GM21825 (cell line): ENCODE results near the gene CAST.

ENCODE experiments used
- ATAC-seq: cut with Tn5 transposase; IDR thresholded peaks from one replicate; pipeline ENCODE4 v1.9.1; 2021; ENCODE audit warnings: mild to moderate bottlenecking, moderate library complexity; ENCODE audit not compliant: unreplicated experiment

Gene CAST

GRCh38 chr5:96706433-96707111 lies 44.4 kb downstream of the CAST start:
- ATAC-seq = no peak

- ATAC-seq = no peak
Observed at GRCh38 chr5:96708600-96708999, 46.4 kb downstream of the CAST start.

DNA sequence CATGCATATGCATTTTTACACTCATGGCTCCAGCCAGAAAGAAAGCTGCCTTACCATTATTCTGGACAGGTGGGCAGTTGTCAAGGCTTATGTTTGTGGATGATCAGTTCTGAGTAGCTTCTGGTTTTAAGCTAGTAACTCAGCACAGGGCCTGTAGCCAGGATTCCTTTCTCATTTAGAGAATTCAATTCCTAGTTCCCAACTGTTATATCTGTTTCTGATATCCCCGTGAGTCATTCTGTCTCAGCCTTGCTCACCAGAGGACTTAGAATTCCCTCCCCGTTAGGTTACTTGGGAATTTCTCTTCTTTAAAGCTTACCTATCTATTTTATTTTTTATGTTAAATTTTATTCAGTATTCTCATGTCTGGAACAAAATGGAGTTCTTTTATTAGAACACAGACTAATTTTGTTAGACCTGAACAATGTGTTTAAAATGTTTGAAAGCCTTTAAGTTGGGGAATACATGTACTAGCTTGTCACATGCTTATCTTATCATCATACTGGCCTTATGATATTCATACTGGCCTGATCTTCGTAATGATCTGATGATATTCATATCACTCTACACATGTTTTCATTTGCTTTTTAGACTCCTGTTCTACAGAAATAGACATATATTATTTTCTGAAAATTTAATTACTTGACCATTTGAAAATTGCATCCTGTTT lies 47.1 kb downstream of the CAST start:
- no peak for ATAC-seq

GRCh38 chr5:96712100-96712746 lies 50.0 kb downstream of the CAST start:
- no peak for ATAC-seq

GRCh38 chr5:96714450-96714849 lies 52.3 kb downstream of the CAST start:
- ATAC-seq = no peak

- ATAC-seq = no peak
Observed at GRCh38 chr5:96714951-96715451, 52.8 kb downstream of the CAST start.

DNA sequence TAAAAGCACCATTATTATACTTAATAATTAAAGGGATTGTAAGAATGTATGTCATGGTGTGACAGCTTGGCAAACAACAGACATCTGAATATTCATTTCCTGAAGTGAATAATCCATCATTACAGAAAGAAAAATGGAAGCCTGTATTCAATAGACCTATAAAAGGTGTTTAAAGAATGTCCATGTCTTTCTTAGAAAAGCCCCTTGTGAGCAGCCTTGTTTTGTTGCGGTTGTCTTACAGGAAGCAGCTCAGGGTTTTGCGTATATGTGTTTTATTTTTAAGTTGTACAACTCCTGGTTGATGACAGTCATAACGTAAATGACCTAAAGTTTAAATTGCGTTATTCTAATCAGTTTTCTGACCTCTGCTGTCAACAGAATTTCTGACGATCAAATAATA lies 53.8 kb downstream of the CAST start:
- no peak for ATAC-seq

GRCh38 chr5:96716716-96717115 lies 54.5 kb downstream of the CAST start:
- ATAC-seq = no peak

DNA sequence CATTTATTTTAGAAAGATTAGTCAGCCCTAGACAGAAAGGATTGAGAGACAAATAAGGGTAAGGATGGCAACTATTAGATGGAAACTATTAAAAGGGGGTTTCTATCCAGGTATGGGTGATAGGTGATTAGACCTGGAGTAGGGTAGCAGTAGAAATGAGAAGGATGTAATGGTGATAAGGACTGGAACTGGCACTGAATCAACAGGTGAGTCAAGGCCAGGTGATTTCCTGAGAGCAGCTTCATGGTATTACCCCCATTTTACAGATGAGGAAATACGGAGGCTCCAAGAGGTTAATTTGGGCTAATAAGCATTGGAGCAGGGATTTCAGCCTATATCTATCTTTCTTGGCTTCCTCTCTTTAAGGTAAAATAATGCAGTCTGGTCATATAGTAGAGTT lies 55.7 kb downstream of the CAST start:
- ATAC-seq = no peak

GRCh38 chr5:96718635-96719077 lies 56.5 kb downstream of the CAST start:
- no peak for ATAC-seq

- no peak for ATAC-seq
Observed at GRCh38 chr5:96720408-96720807, 58.2 kb downstream of the CAST start.

DNA sequence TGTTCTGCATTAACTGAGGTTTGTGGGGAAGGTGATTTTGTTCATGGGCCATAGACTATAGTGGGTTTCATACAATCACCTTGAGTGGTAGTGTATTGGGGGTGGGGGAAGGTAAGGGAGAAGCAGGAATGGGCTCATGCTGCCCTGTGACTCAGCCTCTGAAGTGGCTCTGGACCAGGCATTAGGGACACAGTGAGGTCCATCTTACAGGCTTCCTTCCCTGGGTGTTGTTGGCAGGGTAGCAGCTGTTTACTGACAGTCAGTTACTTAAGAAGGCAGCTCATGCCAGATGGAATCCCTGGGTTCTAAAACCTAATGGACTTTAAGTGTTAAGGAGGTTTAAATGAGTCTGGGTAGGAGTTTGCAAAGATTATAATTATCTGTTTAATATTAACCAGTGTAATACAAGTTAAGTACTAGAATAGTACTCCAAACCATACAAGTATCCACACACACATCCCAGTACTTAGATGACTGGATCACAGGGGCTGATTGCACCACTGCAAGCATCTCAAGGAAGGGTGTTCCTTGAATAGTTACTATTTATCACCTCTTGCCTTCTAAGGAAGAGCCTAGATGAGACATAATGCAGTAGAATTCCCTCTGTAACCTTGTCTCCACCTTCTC lies 59.3 kb downstream of the CAST start:
- ATAC-seq = no peak

- ATAC-seq = no peak
Observed at GRCh38 chr5:96725257-96725656, 63.1 kb downstream of the CAST start.

GRCh38 chr5:96726802-96727201 lies 64.6 kb downstream of the CAST start:
- ATAC-seq = no peak

- no peak for ATAC-seq
Observed at GRCh38 chr5:96729156-96729555, 67.0 kb downstream of the CAST start.

- no peak for ATAC-seq
Observed at GRCh38 chr5:96730586-96730985, 68.4 kb downstream of the CAST start.

GRCh38 chr5:96733771-96734500 lies 71.8 kb downstream of the CAST start:
- ATAC-seq = no peak

DNA sequence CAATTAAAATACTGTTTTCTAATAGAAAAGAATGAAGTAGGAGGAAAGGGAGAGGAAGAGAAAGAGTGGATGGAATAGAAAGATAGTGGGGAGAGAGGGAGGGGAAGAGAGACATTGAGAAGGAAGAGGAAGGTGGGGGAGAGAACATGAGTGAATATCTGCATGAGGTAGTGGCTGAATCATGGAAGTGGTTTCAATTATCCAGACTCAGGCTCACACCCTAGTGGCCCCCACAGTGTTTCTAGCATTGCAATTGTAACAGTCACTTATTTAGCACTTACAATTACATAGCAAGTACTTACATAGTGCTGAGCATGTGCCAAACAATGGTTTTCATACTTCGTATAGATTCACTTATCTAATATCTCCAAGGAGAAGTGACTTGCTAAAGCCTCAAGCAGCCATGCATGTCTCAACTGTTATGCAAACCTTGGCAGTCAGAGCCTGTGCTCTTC lies 72.7 kb downstream of the CAST start:
- no peak for ATAC-seq

GRCh38 chr5:96736937-96737336 lies 74.8 kb downstream of the CAST start:
- ATAC-seq = no peak

- no peak for ATAC-seq
Observed at GRCh38 chr5:96741106-96741505, 78.9 kb downstream of the CAST start.

DNA sequence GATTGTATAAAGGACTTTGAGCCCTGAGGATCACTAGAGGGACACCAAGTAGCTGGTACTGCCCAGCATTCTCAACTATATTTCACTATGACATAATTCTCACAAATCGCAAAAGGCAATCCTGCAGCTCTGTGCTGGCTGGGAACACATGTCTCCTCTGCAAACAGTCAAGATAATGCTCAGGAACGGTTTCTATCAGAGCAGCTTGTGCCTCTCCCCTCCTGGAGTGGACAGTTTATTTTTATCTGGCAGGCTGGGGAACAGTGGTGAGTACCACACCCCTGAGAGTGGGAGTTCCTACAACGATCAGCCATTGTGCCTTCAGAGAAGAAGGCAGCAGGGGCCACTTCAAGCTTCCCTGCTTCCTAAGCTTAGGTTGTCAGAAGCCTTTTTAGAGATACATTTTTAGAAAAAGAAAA lies 79.7 kb downstream of the CAST start:
- ATAC-seq = no peak
